Right atrium auricular region (tissue), 2 donors: ENCODE results near the gene SNRPB. TPM values are rescaled to one million over a fixed set of nuclear protein-coding genes. Genes with fewer than 3 reads are reported as not detected.

Source experiments
- total RNA-seq, 2 donors: library from RNA; depleted of rRNA; stranded (reverse); fragments of >200 nt; gene quantifications; one replicate each; pipeline ENCODE4 v1.1.0, GENCODE V29; 2016

The SNRPB gene
- total RNA-seq, 2 donors from 2014 or later: 78.7 to 105 TPM

Other genes starting within 250 kb of the SNRPB start
- gene TGM3, start 174.8 kb downstream of the SNRPB start, total RNA-seq: not detected
- gene TGM6, start 89.9 kb downstream of the SNRPB start, total RNA-seq: not detected
- 1 to 10 TPM; 5.1 TPM for gene ZNF343, start 38.1 kb upstream of the SNRPB start, total RNA-seq
- gene TMC2, start 65.8 kb upstream of the SNRPB start, total RNA-seq: not detected
- gene NOP56, start 181.8 kb upstream of the SNRPB start, total RNA-seq: 10 to 100 TPM; 30.9 to 47.1 TPM
- gene IDH3B, start 193.4 kb upstream of the SNRPB start, total RNA-seq: 100 to 1,000 TPM; 145 to 217 TPM
- gene EBF4, start 222.0 kb upstream of the SNRPB start, total RNA-seq: 1 to 10 TPM; 2.5 to 8.5 TPM